Measurements from ENCODE around the gene GHRL. TPM values are rescaled to one million over a fixed set of nuclear protein-coding genes. Genes with fewer than 3 reads are reported as not detected.

GHRL gene, protein sequence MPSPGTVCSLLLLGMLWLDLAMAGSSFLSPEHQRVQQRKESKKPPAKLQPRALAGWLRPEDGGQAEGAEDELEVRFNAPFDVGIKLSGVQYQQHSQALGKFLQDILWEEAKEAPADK
- total RNA-seq, result under 1 TPM; 0.51 to 0.63 (median 0.55) TPM
- long read RNA-seq, donor 1, partial matches to known transcripts, result 0 of 4 reads
- long read RNA-seq, donor 1, other reads (novel, unspliced or antisense), result 4 of 4 reads
- long read RNA-seq, donor 2, result 0 reads

DNA sequence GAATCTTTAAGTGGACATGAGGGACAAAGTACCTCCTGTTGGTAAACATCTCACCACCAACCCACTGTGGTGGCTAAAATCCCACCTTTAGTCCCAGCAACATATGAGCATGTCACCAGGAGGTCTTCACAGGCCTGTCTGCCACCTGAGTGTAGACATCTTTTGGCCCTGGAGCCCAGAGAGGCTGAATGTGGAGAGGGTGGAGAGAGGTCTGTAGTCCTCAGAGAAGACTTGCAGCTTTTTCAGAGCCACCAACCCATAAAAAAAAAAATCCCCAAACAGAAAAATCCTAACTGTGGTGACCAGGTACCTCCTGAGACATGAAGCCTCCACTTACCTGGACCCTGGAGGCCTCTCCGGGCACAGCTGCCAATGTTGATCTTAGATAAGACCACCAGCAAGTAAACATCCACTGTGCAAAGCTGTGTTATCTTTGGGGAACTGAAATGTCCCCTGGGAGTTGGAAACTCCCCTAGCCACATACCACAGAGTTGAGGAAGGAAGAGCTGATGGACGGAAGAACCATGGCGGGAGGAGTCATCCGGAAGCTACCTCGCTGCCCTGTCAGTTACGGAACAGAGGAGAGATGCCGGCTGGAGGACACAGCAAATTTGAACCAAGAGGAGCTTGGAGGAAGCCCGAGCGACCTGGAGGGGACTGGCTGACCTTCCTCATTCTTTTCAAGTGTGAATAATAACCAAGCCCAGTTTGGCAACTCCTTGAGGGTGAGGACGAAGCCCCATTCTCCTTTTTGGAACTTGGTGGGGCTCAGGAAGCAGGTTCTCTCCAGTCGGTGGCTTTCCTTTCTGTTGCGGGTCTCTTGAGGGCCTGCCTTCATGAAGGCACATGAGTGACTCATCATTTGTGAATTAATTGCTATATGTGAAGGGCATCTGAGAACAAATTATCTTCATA lies at the start of gene GHRL:
GHRL (minus strand) TSS at position 443 of the 915 bp plus-strand sequence. CDS start 2,767 bp downstream, outside the sequence.
- Histone ChIP-seq H3K4me3 (no peak within 1 kb of the TSS), H3K9me3 (no peaks in the 10 kb centered on the region), H3K36me3 (ENCODE audit: low read depth) (no peaks in the 10 kb centered on the region), H3K4me1 (ENCODE audit: low read depth) (no peaks in the 10 kb centered on the region)
- TF ChIP-seq, protein P1, sequence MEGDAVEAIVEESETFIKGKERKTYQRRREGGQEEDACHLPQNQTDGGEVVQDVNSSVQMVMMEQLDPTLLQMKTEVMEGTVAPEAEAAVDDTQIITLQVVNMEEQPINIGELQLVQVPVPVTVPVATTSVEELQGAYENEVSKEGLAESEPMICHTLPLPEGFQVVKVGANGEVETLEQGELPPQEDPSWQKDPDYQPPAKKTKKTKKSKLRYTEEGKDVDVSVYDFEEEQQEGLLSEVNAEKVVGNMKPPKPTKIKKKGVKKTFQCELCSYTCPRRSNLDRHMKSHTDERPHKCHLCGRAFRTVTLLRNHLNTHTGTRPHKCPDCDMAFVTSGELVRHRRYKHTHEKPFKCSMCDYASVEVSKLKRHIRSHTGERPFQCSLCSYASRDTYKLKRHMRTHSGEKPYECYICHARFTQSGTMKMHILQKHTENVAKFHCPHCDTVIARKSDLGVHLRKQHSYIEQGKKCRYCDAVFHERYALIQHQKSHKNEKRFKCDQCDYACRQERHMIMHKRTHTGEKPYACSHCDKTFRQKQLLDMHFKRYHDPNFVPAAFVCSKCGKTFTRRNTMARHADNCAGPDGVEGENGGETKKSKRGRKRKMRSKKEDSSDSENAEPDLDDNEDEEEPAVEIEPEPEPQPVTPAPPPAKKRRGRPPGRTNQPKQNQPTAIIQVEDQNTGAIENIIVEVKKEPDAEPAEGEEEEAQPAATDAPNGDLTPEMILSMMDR (IDR thresholded peaks at IDR 0.05), result no peak
- no peak for DNase-seq
- intact Hi-C loops (cut with DNase I, micrococcal nuclease), result no loop called here
- peak; percentile 48 for ATAC-seq

DNA sequence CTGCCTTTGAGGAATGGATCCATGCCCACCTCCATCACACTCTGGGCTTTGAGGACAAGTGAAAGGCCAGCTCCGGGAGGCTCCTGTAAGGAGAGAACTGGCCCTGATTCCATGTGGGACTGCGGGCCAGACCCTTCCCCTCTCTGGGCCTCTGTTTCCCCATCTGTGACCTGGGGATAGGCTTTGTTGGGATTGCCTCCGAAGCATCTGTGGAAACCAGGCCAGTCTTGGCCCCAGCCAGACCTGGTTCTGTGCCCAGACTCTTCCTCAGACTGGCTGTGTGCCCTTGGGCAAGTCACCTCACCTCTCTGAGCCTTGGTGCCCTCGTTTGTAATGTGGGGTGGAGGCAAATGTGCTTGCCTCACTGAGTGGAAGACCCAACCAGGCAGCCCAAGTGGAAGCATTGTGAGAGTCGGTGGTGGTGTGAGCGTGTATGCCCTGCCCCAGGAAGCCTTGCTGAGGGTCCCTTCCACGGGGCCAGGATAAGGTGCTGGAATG lies 49.2 kb upstream of the GHRL start:
- TF ChIP-seq, protein P1 (IDR thresholded peaks at IDR 0.05), result no peak
- Histone ChIP-seq H3K4me3 (no peak overlapping the region), H3K36me3 (ENCODE audit: low read depth) (no peaks in the 10 kb centered on the region), H3K4me1 (ENCODE audit: low read depth) (no peaks in the 10 kb centered on the region), H3K9me3 (no peaks in the 10 kb centered on the region)
- no peak for DNase-seq
- ATAC-seq, result no peak
- intact Hi-C loops (cut with DNase I, micrococcal nuclease), result loop anchor here in 1 of 2 donors (10.0 kb wide), 1 partner anchor 393 kb away; no protein-coding TSS in a partner anchor

DNA sequence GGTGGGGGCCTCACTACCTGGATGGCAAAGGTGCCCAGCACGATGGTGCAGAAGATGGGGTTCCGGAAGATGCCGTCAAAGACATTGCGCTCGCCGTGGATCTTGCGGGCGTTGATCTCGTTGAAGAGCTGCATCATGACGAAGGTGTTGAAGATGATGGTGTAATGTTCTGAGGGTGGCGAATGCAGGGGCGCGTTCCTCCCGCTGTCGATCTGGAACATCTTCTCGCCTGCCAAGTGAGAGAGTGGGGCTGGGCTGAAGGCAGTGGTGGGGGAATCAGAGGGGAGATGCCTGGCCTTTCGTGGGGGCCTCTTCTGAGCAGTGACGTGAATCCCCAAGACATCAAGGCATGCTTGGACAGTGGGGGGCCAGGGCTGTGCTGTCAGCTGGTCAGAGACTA lies 47.7 kb upstream of the GHRL start:
- Histone ChIP-seq H3K4me3 (no peak overlapping the region), H3K36me3 (ENCODE audit: low read depth) (no peaks in the 10 kb centered on the region), H3K4me1 (ENCODE audit: low read depth) (no peaks in the 10 kb centered on the region), H3K9me3 (no peaks in the 10 kb centered on the region)
- DNase-seq (no peak), ATAC-seq (no peak)
- intact Hi-C loops (cut with DNase I, micrococcal nuclease), result loop anchor here in 1 of 2 donors (10.0 kb wide), 1 partner anchor 394 kb away; no protein-coding TSS in a partner anchor
- TF ChIP-seq, protein P1 (IDR thresholded peaks at IDR 0.05), result no peak

DNA sequence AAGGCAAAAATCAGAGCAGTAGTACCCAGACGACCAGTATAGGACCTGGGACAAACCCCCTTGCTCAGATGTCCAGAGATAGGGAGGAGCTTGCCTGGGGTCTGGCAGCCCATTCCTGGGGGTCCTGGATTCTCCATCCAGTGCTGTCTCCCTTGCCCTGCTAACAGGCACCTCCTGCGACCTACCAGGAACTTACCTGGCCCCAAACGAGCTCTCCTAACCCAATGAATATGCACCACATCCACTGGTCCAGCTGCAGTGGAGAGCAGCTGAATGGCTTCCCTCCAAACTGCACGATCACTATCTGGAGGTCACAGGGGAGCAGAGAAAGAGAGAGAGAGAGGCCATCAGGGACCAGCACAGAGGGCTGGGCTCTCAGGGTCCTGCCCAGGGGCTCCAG lies 47.3 kb upstream of the GHRL start:
- H3K36me3 ChIP-seq (ENCODE audit: low read depth), result no peaks in the 10 kb centered on the region
- ATAC-seq (no peak), DNase-seq (no peak)
- H3K4me1 ChIP-seq (ENCODE audit: low read depth), result no peaks in the 10 kb centered on the region
- H3K4me3 ChIP-seq, result no peak overlapping the region
- TF ChIP-seq, protein P1 (IDR thresholded peaks at IDR 0.05), result no peak
- intact Hi-C loops (cut with DNase I, micrococcal nuclease), result loop anchor here in 1 of 2 donors (10.0 kb wide), 1 partner anchor 395 kb away; no protein-coding TSS in a partner anchor
- no peaks in the 10 kb centered on the region for H3K9me3 ChIP-seq

DNA sequence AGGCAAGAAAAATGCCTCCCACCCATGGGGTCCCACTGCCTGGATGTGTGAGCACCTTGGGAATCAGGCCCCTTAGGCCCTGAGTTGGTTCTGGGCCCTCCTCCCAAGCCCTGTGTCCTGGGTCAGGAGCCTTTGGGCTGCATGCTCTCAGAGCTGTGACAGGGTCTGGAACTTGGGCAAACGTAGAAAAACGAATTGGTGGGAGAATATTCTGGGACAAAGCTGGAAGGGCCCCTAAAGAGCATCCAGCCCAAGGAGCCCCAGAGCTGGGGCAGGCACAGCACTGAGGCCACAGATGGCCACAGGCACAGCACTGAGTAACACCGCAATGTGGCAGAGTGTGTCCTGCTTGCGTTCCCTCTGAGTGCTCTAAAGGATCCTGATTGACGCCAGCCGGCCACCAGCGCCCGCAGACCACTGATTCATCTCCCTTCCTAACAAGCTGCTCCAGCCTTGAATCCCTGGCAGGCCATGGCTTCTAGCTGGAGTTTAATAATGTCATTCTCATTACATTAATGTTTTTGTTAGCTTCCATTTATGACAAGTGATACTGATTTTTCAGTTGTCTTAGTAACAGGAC lies 46.7 kb upstream of the GHRL start:
- H3K36me3 ChIP-seq (ENCODE audit: low read depth), result no peaks in the 10 kb centered on the region
- TF ChIP-seq, protein P1 (IDR thresholded peaks at IDR 0.05), result no peak
- H3K9me3 ChIP-seq, result no peaks in the 10 kb centered on the region
- H3K4me3 ChIP-seq, result no peak overlapping the region
- no peak for DNase-seq
- no peaks in the 10 kb centered on the region for H3K4me1 ChIP-seq (ENCODE audit: low read depth)
- no peak for ATAC-seq
- intact Hi-C loops (cut with DNase I, micrococcal nuclease), result no loop called here
